COLO668 (cell line): ENCODE results near the gene ESRP2.

Experiments used
- DNase-seq: peaks from one replicate; lab custom pipeline; 2025; ENCODE audit not compliant: unreplicated experiment; lab: John Stamatoyannopoulos, UW

Gene ESRP2

GRCh38 chr16:68264128-68265077 lies 28.5 kb upstream of the ESRP2 start, which contains the start of gene SLC7A6:
TSS of gene SLC7A6 (plus strand) at chr16:68264526. CDS start at chr16:68274727, 10,201 bp downstream.
- DNase-seq: peak; percentile 80

DNA sequence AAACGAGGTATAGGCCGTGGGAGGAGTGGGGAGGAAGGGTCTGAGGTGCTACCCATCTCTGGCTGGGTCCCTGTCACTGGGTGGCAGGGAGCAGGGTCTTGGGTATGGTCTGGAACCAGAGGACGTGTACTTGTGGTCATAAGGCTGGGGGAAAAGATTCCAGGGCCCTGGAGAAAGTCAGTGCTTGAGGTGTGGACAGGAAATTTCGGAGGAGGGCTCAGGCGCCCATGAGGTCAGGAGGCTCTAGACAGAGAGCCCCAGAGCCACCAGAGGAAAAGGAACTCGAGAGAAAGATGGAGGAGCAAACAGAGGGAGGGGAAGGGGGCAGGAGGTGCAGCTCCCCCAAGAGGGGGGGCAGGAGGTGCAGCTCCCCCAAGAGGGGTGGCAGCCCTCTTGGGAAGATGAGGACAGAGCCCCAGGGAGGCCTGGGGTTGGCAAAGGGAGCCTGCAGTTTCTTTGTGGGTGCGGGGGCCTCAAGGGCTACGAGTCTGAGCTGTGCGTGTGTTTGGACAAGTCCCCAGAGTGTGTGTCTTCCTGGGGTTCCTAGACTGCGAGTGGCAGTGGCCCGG lies 27.7 kb upstream of the ESRP2 start:
- no peak for DNase-seq

GRCh38 chr16:68259007-68259825 lies 23.3 kb upstream of the ESRP2 start:
- no peak for DNase-seq

- peak; percentile 50 for DNase-seq
These were observed 22.2 kb upstream of the ESRP2 start for GRCh38 chr16:68257906-68258800.

GRCh38 chr16:68257251-68257905 lies 21.5 kb upstream of the ESRP2 start:
- DNase-seq: peak; percentile 83

GRCh38 chr16:68255712-68256111 lies 19.8 kb upstream of the ESRP2 start:
- DNase-seq: no peak

GRCh38 chr16:68253721-68254120 lies 17.8 kb upstream of the ESRP2 start:
- no peak for DNase-seq

DNA sequence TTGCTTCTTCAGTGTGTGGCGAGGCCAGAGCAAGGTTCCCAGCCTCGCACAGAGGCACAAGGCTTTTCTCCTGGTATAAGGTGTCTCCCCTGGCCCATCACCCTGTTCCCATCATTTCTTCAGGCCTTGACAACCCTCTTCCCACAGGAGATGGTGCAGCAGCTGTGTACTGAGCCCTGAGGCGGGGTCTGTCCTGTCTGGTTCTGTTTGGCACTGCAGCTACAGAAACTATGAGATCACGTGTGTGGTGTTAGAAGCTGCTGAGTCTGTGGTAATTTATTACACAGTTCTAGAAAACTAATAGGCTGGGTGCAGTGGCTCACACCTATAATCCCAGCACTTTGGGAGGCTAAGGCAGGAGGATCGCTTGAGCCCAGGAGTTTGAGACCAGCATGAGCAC lies 16.5 kb upstream of the ESRP2 start:
- DNase-seq: no peak

- no peak for DNase-seq
These were observed 15.9 kb upstream of the ESRP2 start for GRCh38 chr16:68251832-68252231.

DNA sequence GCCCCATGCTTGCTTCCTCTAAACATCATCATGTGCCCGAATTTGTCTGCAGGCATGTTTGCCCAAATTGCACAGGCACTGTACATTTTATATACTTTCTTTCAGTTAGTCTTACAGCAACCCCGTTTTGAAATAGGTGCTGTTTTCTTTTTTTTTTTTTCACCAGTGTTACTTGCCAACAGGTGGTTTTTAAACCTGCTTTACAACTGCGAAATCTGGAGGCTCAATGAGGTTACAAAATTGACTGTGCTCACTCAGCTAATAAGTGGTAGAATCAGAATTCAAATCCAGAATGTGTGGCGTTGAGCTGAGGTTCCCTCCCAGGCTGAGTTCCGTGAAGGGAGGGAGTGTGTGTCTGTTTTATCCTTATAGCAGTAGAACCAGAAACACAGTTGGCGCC lies 15.0 kb upstream of the ESRP2 start:
- DNase-seq: no peak

GRCh38 chr16:68249371-68249770 lies 13.4 kb upstream of the ESRP2 start:
- DNase-seq: no peak

DNA sequence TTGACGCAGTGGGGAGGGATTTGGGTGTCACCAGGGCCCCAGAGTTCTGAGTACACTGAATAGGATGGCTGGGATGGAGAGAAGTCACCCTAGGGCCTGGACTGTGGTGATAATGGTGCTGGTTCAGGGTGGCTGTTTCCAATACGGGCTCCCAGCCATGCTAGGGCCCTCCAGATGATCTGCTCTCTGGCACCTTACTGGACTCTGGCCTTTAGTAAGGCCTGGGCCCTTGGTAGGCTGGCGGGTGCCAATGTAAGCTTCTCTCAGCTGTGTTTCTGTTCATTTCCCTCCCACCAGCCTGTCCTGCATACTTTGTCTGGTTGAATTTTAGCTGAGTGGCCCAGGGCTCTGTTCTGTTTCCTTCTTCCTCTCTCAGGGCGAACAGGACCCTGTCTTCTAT lies 12.0 kb upstream of the ESRP2 start:
- no peak for DNase-seq

DNA sequence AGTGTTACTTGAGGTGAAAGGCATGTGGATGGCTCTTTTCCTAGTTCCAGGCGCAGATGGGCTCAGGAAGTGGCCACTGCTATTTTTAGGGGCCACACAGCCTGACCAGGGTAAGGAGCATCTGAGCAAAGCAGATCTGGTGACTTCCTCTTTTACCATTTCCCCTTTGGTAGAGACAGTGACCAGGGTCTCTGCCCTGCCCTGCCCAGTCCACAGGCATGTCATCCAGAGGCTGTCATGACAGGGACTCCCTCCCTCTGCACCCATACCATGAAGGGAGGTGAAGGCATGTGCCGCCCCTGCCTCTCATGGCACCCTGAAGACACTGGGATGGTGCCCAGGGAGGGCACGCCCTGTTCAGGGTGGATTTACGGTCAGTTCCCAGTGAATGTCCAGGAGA lies 11.5 kb upstream of the ESRP2 start:
- DNase-seq: no peak

- no peak for DNase-seq
These were observed 10.7 kb upstream of the ESRP2 start for GRCh38 chr16:68246666-68247065.

- DNase-seq: no peak
These were observed 10.2 kb upstream of the ESRP2 start for GRCh38 chr16:68246121-68246520.

DNA sequence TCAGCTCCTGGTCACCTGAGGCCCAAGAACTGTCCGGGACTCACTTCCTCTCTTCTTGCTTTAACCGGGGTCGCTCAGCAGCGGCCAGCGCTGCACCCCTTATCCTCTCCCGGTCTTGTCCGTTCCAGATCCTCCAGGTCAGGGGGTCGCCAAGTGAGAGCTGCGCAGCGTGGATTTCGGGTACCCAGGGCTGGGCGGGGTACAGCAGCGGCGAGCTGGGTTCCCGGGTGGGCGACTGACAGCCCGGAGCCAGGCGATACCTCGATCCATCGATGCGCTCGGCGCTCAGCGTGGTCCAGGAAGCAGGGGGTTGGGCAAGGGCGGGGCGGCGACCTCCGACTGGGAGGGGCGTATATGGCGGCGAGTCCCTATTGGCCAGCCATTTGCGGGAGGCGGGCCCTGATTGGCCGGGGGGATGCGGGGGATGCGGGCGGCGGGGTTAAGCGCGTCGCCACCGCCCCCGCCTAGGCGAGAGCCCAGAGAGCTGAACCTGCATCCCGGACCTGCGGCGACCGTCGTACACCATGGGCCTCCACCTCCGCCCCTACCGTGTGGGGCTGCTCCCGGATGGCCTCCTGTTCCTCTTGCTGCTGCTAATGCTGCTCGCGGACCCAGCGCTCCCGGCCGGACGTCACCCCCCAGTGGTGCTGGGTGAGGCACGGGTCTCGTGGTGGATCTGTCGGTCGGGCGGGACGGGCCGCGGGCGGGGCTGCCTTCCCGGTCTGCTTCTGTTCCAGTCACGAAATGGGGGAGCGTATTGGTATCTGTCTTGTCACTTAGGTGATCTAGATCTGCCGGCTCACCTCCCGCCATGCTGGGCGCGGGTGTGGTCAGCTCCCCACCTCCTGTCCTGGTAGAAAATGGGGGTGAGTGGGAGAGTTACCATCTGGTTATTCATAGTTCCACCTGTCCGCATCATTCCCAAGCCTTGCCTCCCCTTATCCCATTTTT lies 9.3 kb upstream of the ESRP2 start, which contains the start of gene PLA2G15:
Gene PLA2G15 (plus strand): TSS at position 471 of the 951 bp plus-strand sequence. CDS start 54 bp downstream, at position 525.
- DNase-seq: peak; percentile 96

DNA sequence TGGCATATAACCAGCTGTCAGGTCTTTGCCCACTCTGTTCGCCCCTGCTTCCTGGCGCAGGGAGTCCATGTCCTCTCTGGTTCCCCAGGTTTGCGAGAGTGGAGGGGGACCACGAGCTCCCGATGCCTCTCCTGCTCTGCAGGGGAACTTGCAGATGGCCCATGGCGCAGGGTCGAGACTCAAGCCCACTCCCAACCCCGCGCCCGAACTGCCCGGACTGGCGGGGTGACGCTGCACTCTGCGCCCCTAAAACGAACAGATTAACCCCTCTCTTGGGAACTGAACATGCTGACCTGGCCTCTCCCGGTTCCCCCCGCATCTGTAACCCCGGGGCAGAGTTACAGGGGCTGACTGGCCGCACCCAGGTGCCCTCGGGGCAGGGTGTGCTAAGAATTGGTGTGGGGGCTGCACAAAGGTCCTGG lies 8.6 kb upstream of the ESRP2 start:
- no peak for DNase-seq

GRCh38 chr16:68242926-68243858 lies 7.3 kb upstream of the ESRP2 start:
- DNase-seq: no peak
